Kidney (tissue), 14 donors: ENCODE results near the gene TBC1D23. TPM values are rescaled to one million over a fixed set of nuclear protein-coding genes. Genes with fewer than 3 reads are reported as not detected.
"Not testable (repeated sequence)": the region's sequence is repeated elsewhere in the genome, so short reads cannot be mapped to it uniquely, and the experiment has no call there.

ENCODE experiments used
- DNase-seq, 5 donors: peaks; one replicate each; pipeline ENCODE4 v3.0.0-alpha.2; 2013 to 2020
- FAIRE-seq: peaks from 2 replicates; lab custom pipeline; 2012; peaks lifted over from hg19 to GRCh38; lab: Jason Lieb, UNC
- H3K27ac ChIP-seq, 2 donors: one replicate each; pipeline ENCODE4 v1.7.0; 2013; ENCODE audit warnings: low read depth in 2 of 2, low read length in 2 of 2, inconsistent platforms in 1 of 2
- H3K27me3 ChIP-seq: one replicate; pipeline ENCODE4 v1.7.1; 2013; ENCODE audit warnings: low read length, inconsistent platforms; ENCODE audit not compliant: control insufficient read depth, insufficient read depth
- H3K36me3 ChIP-seq, 3 donors: one replicate each; pipeline versions ENCODE4 v1.7.0 to v1.7.1; 2013; ENCODE audit warnings: low read length in 3 of 3, control low read depth in 1 of 3, inconsistent platforms in 1 of 3; ENCODE audit not compliant: insufficient read depth in 3 of 3, control insufficient read depth in 2 of 3
- H3K4me1 ChIP-seq, 3 donors: one replicate each; pipeline versions ENCODE4 v1.7.0 to v1.7.1; 2013; ENCODE audit warnings: low read length in 3 of 3, inconsistent platforms in 1 of 3, low read depth in 1 of 3; ENCODE audit not compliant: control insufficient read depth in 2 of 3, insufficient read depth in 2 of 3
- H3K4me3 ChIP-seq, 3 donors: one replicate each; pipeline versions ENCODE4 v1.7.0 to v1.8.1; 2013; ENCODE audit warnings: low read length in 3 of 3, control low read depth in 1 of 3, inconsistent platforms in 1 of 3
- H3K9ac ChIP-seq, 3 donors: one replicate each; pipeline versions ENCODE4 v1.7.0 to v1.7.1; 2013; ENCODE audit warnings: low read length in 3 of 3, control low read depth in 1 of 3, inconsistent platforms in 1 of 3
- H3K9me3 ChIP-seq, 3 donors: one replicate each; pipeline versions ENCODE4 v1.7.0 to v1.7.1; 2013; ENCODE audit warnings: low read length in 3 of 3, control low read depth in 1 of 3, inconsistent platforms in 1 of 3; ENCODE audit not compliant: control insufficient read depth in 2 of 3, insufficient read depth in 1 of 3
- intact Hi-C: fragments of 100-400 bp; cut with DNase I; formaldehyde crosslinking; loops from one replicate; pipeline ENCODE4 v1.11.1; 2022
- polyA plus RNA-seq: library from polyadenylated mRNA; stranded (reverse); fragments of 350-450 nt; fragmentation: Illumina TruSeq; extraction: RNeasy Lipid Tissue Mini Kit (QIAGEN cat#74804); gene quantifications from one replicate; pipeline ENCODE4 v1.2.3, GENCODE V29; 2014; ENCODE audit warnings: low read depth, low replicate concordance; ENCODE audit not compliant: insufficient read depth
- total RNA-seq: library from RNA; stranded (reverse); fragmentation: NEBNext Ultra II Directional; extraction: Animal tissue kit (Norgen Biotek cat#: 25700); gene quantifications from one replicate; pipeline ENCODE4 v1.2.1, GENCODE V29; 2021
- TF ChIP-seq, protein P1 (sequence below): IDR thresholded peaks from 3 replicates; pipeline ENCODE4 v1.5.1; 2012; ENCODE audit warnings: mild to moderate bottlenecking, moderate library complexity, borderline replicate concordance; ENCODE audit not compliant: insufficient read depth; ENCODE audit errors: extremely low read depth
- donor health status: control.
- donor health status: control.
- donor health status: control.
- donor health status: control.
- donor health status: control.
- donor health status: DM: yes; HTN: yes; CAD: no.
- donor health status: Normal renal cell carcinoma (clear cell type).

The TBC1D23 gene
- total and polyA plus RNA-seq, 2 donors from 2014 or later: 18.0 to 46.9 TPM

DNA sequence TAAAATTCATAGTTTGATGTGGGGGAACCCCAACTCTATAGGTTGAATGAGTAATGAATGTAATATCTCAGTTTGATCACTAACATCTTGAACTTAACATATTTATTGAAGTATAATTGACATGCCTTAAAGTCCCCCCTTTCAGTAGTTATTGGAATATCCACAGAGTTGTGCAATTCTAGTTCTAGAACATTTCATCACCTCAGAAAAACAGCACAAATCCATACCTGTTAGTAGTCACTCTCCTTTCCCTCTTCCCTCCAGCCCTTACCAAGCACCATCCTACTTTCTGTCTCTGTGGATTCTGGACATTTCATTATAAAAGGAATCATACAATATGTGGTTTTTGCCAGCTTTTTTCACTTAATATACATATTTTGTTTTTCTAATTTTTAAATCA lies 65.0 kb downstream of the TBC1D23 start:
- H3K9me3 ChIP-seq: no peaks in the 10 kb centered on the region
- no peak overlapping the region for H3K9ac ChIP-seq
- no peak overlapping the region for H3K27ac ChIP-seq
- H3K4me3 ChIP-seq: no peak overlapping the region
- no peaks in the 10 kb centered on the region for H3K36me3 ChIP-seq
- no peaks in the 10 kb centered on the region for H3K4me1 ChIP-seq
- no peaks in the 10 kb centered on the region for H3K27me3 ChIP-seq
- FAIRE-seq: no peak
- intact Hi-C loops: no loop called here
- TF ChIP-seq, protein P1, sequence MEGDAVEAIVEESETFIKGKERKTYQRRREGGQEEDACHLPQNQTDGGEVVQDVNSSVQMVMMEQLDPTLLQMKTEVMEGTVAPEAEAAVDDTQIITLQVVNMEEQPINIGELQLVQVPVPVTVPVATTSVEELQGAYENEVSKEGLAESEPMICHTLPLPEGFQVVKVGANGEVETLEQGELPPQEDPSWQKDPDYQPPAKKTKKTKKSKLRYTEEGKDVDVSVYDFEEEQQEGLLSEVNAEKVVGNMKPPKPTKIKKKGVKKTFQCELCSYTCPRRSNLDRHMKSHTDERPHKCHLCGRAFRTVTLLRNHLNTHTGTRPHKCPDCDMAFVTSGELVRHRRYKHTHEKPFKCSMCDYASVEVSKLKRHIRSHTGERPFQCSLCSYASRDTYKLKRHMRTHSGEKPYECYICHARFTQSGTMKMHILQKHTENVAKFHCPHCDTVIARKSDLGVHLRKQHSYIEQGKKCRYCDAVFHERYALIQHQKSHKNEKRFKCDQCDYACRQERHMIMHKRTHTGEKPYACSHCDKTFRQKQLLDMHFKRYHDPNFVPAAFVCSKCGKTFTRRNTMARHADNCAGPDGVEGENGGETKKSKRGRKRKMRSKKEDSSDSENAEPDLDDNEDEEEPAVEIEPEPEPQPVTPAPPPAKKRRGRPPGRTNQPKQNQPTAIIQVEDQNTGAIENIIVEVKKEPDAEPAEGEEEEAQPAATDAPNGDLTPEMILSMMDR: no peak
- no peak for DNase-seq

- H3K9me3 ChIP-seq, intact Hi-C loops, H3K36me3 ChIP-seq, H3K27ac ChIP-seq, H3K9ac ChIP-seq, H3K4me1 ChIP-seq, FAIRE-seq, DNase-seq, H3K4me3 ChIP-seq, H3K27me3 ChIP-seq: not testable (repeated sequence)
These were observed 66.6 kb downstream of the TBC1D23 start for GRCh38 chr3:100327377-100327776.

DNA sequence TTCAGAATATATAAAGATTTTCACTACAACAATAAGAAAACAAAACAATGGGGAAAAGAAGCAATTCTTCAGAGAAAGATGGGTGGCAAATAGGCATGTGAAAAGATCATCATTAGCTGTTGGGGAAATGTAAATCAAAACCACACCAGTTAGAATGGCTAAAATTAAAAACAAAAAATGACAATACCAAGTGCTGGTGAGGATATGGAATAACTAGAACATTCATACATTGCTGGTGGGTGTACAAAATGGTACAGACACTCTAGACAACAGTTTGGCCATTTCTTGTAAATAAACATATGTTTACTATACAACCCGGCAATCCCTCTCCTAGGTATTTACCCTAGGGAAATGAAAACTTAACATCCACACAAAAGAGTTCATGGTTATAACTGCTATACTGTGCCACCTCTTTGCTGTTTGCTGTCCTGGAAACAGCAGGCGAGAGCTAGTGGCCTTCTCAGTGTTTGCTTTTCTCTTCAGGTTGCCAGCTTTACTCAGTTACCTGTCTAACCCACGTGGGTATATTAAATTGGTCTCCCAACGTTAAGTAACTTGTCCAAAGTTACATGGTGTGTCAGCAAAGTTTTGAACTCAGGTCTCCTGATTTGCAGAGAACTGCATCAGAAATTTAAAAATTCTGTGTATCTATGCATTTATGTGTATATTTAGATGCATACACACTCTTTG lies 69.2 kb downstream of the TBC1D23 start:
- intact Hi-C loops: no loop called here
- FAIRE-seq (no peak), DNase-seq (no peak)
- Histone ChIP-seq H3K9ac (no peak overlapping the region), H3K9me3 (no peaks in the 10 kb centered on the region), H3K27ac (no peak overlapping the region), H3K4me1 (peaks cover 0 to 6% (median 0%) of the 10 kb centered on the region in 3 donors), H3K27me3 (no peaks in the 10 kb centered on the region), H3K36me3 (no peaks in the 10 kb centered on the region), H3K4me3 (no peak overlapping the region)
- TF ChIP-seq, protein P1: no peak

GRCh38 chr3:100330651-100331050 lies 69.9 kb downstream of the TBC1D23 start:
- no peaks in the 10 kb centered on the region for H3K36me3 ChIP-seq
- intact Hi-C loops: no loop called here
- no peak overlapping the region for H3K4me3 ChIP-seq
- no peak for DNase-seq
- H3K9me3 ChIP-seq: no peaks in the 10 kb centered on the region
- no peak overlapping the region for H3K27ac ChIP-seq
- no peak overlapping the region for H3K9ac ChIP-seq
- TF ChIP-seq, protein P1: no peak
- peaks cover 0 to 9% (median 0%) of the 10 kb centered on the region in 3 donors for H3K4me1 ChIP-seq
- no peak for FAIRE-seq
- no peaks in the 10 kb centered on the region for H3K27me3 ChIP-seq
